Subcutaneous abdominal adipose tissue (tissue), 5 donors: Measurements from ENCODE around the gene PUM1.

Experiments
- H3K27ac ChIP-seq: one replicate; pipeline ENCODE4 v1.7.0; 2013; ENCODE audit warnings: low read depth, mild to moderate bottlenecking, inconsistent platforms, low read length, moderate library complexity
- H3K27me3 ChIP-seq, 5 donors: one replicate each; pipeline ENCODE4 v1.7.0; 2013; ENCODE audit warnings: low read length in 5 of 5, inconsistent platforms in 1 of 5; ENCODE audit not compliant: control insufficient read depth in 5 of 5, insufficient read depth in 4 of 5
- H3K36me3 ChIP-seq, 5 donors: one replicate each; pipeline ENCODE4 v1.7.0; 2013; ENCODE audit warnings: low read length in 5 of 5; ENCODE audit not compliant: control insufficient read depth in 5 of 5, insufficient read depth in 5 of 5
- H3K4me1 ChIP-seq, 5 donors: one replicate each; pipeline ENCODE4 v1.7.0; 2013; ENCODE audit warnings: low read length in 5 of 5, mild to moderate bottlenecking in 3 of 5, moderate library complexity in 1 of 5; ENCODE audit not compliant: control insufficient read depth in 5 of 5, insufficient read depth in 5 of 5
- H3K4me3 ChIP-seq, 5 donors: one replicate each; pipeline ENCODE4 v1.7.0; 2013; ENCODE audit warnings: low read length in 5 of 5, low read depth in 1 of 5
- H3K9ac ChIP-seq, 5 donors: one replicate each; pipeline ENCODE4 v1.7.0; 2013; ENCODE audit warnings: low read length in 5 of 5, mild to moderate bottlenecking in 4 of 5, moderate library complexity in 3 of 5
- H3K9me3 ChIP-seq, 5 donors: one replicate each; pipeline ENCODE4 v1.7.0; 2013; ENCODE audit warnings: low read length in 5 of 5; ENCODE audit not compliant: control insufficient read depth in 5 of 5
- donor health status: healthy.
- donor health status: healthy.
- donor health status: healthy.
- donor health status: healthy.
- donor health status: healthy.

PUM1 gene

DNA sequence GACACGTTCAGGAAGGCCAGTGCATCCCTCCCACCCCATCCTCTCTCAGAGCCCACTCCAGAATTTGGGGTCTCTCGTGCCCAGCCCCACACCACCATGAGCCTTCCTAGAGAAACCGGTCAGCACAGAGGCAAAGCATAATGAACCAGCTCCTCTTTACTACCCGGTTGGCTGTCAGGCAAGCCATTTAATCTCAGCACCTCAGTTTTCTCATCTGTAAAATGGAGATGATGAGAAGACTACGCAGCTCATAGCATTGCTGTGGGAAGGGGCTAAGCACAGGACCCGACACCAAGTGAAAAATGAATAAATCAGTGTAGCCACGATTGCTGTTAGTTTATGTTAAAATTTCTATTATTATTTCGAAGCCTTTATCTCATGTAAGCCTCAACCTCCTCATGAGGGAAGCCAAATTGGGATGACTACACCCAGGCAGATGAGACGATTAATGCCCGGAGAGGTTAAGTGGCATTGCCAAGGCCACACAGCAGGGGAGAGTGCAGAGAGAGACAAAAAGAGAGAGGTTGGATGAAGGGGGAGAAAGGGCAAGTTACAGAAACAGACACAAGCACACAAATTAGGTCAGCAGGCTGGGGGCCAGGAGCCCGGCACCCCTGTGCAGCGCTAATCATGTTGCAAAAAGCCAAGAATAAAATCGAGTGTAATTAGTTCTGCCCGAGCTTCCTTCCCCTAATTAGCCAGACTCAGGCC, 182.7 kb downstream of the PUM1 start:
- Histone ChIP-seq H3K4me3 (no peak overlapping the region), H3K36me3 (peaks cover 0 to 3% (median 0%) of the 10 kb centered on the region in 5 donors), H3K27ac (no peak overlapping the region), H3K9ac (no peak overlapping the region), H3K4me1 (peaks cover 2 to 53% (median 29%) of the 10 kb centered on the region in 5 donors), H3K9me3 (no peaks in the 10 kb centered on the region), H3K27me3 (no peaks in the 10 kb centered on the region)
